GM21360 (cell line): Measurements from ENCODE around the gene MED10.

ENCODE experiments used
- ATAC-seq: cut with Tn5 transposase; IDR thresholded peaks from one replicate; pipeline ENCODE4 v1.9.1; 2021; ENCODE audit warnings: mild to moderate bottlenecking, moderate library complexity; ENCODE audit not compliant: unreplicated experiment

MED10 gene

DNA sequence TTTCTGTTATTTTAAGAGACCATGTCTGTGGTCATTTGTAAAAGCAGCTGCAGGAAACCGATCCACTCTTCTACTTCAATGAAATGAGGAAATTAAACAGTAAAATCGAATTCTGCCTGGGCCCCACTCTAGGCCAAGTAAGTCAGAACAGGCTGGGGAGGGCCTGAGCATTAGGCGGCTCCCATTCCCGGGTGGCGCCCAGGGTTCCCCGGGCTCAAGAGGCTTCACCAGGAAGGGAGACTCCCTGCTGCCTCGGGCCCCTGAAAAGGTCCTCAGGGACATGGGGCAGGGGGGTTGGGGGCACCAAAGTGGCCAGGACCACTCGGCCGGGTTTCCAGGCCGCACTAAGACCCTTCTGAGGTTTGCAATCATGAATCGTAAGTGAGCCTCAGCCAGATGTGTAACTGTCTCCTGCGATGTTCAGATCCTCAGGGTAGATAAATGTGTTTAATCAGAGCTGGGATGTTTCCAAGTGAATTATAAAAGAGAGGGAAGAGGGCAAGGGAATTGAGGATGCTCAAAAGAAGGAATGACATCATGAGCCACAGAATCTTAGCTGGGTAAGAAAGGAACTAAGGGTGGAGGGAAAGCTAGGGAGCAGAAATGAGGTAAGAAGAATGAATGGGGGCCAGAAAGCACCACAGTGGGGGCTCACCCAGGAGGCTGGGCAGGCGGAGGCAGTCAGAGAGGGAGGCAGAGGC lies 24.6 kb downstream of the MED10 start:
- ATAC-seq: no peak

DNA sequence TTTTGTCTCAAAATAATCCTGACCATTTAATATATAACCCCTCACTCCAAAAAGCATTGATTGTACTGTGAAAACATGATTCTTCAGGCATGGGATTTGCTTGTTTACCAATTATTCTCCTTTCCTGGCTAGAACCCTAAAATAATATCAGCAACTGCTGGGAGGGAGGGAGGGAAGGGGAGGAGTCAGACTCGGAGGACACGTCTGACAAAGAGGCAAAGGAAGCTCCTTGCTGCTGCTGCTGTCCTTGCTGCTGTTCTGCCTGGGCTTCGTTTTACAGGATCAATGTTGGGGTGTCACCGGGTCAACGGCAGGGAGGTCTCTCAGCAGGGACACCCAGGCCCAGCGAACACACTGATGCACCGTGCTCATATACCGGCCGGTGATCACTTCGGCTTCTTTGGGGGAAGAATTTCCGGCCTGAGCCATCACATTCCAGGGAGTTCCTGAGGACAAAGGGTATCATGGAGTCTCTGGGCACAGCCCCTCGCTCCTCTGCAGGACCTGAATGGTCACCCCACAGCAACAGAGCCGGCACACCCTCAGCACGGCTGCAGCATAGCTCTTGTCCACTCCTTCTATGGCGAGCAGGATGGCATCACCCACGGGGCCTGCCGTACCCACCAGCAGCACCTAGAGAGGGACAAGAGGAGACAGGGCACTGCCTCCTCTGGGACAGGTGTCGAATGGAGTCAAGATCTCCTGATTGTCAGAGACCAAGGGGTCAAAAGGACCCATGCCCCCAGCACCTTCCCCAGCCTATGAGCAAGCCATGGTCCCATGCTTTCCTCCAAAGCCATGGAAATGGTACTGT lies 27.9 kb downstream of the MED10 start:
- no peak for ATAC-seq

DNA sequence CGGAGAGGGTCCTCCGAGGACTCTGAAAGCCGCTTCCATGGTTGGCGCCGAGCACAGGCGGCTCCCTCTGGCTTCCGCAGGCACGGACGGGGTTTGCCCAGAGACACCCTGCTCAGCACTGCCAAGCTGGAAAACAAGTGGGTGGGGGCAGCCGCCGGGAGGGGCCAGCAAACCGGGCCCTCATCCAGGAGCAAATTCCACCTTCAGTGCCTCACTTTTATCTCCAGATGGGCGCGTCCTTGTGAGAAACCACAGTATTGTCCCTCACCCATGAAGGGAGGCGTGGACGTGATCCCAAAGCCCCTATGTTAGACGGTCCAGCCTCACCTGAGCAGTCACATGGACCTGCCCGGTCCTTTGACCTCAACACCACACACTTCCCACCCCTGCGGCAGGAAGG lies 29.0 kb downstream of the MED10 start:
- ATAC-seq: no peak

DNA sequence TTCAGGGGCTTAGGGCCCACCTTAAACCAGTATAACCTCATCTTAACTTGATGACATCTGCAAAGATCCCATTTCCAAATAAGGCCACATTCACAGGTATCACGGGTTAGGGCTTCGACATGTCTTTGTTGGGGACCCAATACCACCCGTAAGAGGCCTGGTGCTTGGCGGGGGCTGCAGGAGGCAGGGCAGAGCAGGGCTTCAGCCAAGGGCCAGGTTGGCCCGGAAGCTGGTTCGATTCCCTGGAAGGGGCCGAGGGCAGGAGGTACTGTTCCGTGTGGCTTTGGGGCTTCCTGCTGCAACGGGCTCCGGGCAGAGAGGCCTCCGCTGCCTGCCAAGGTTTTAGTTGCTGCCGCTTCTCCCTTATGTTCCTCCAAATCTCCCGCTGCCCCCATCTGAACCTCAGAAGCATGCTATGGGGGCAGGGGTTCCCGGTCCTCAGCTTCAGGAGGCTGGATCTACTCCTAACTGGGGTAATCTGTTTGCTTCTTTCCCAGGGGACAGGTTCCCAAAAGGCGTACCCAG lies 29.8 kb downstream of the MED10 start:
- no peak for ATAC-seq

- ATAC-seq: no peak
These were observed 30.7 kb downstream of the MED10 start for GRCh38 chr5:6347673-6348072.

DNA sequence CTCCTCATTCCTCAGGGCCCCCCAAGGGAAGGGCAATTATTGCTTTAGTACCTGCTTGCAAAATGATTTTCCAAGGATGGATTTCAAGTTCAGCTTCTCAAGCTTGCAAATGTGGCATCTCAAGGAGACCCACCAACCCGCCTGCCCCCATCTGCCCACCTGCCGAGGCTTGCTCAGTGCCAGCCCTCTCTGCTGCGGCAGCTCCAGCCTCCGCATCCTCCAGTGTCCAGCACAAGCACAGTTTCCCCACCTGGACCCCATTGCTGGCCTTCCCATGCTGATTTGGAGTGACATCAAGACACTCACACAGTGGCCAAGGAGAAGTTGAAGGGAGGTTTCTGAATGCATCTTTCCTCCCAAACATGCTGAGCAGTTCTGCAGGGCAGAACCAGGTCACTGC lies 31.2 kb downstream of the MED10 start:
- ATAC-seq: no peak

- ATAC-seq: no peak
These were observed 33.8 kb downstream of the MED10 start for GRCh38 chr5:6344593-6344989.

DNA sequence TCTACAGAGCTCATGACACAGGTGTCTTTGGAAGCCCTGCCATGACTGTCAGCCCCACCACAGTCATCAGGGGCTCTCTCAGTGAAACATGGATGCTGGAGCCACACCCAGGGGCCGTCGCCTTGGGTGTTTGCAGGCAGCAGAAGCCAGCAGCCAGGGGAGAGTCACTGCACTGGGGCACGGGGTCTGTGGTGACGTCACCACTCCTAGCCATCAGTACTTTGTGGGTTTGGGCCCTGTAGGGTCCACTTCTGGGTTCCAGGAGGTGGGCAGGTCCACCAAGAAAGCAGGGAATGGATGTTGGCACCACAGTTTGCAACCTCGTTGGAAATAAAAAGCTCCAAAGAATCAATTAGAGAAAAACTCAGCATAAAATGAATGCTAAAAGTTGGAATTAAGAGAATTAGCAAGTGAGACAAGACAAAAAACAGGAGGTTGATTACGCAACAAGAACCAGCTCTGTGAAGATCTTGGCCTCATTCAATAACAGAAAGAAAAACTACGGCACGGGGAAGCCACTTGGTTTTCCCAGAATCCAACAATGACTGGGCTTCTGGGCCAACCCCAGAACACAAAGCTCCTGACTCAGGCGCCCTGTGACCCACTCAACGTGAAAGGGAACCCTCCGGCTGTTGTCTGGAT lies 34.3 kb downstream of the MED10 start:
- no peak for ATAC-seq

DNA sequence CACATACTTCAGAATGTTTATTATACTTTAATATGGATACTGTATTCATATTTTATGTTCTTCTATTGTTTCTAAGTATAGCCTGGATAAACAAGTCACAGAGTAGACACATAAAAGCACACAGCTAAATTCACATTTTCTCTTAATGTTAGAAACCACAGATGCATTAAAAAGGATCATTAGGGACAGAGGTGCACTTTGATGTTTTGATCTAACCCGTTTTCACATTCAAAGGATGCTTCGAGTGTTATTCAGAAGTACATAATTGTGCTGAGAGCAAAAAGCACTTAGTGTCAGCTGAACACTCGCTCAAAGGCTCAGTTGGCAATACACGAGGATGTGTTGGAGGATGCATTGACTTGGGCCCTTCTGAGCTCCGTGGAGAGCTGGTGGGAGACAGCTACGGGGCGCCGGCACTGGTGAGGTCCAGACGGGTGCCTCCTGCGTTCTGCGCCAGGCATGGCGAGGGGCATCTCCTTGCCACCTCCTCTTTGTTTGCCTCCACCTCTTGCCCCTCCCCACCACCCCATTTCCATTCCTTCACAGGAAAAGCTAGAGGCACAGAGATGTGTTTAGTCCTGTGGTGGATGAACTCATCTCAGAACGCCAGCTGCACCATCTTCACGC lies 35.5 kb downstream of the MED10 start:
- ATAC-seq: no peak

GRCh38 chr5:6340100-6340499 lies 38.2 kb downstream of the MED10 start:
- ATAC-seq: no peak

DNA sequence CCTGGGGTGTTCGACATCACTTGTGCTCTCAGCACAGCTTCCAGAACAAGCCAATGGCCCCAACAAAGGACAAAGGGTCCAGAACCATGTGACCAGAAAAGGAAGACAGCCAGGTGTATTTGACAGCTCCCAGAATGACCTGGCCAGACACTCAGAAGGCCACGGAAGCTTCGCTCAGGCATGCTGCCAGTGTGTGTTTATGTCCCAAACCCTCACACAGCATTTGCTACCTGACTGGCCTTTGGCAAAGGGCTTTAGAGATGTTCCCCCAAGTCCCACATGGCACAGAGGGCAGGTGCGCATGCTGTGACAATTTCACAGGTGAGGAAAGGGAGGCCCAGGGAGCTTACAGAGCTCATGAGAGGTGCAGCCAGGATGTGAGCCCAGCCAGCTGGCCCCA lies 39.5 kb downstream of the MED10 start:
- no peak for ATAC-seq

- ATAC-seq: no peak
These were observed 40.2 kb downstream of the MED10 start for GRCh38 chr5:6338135-6338534.

DNA sequence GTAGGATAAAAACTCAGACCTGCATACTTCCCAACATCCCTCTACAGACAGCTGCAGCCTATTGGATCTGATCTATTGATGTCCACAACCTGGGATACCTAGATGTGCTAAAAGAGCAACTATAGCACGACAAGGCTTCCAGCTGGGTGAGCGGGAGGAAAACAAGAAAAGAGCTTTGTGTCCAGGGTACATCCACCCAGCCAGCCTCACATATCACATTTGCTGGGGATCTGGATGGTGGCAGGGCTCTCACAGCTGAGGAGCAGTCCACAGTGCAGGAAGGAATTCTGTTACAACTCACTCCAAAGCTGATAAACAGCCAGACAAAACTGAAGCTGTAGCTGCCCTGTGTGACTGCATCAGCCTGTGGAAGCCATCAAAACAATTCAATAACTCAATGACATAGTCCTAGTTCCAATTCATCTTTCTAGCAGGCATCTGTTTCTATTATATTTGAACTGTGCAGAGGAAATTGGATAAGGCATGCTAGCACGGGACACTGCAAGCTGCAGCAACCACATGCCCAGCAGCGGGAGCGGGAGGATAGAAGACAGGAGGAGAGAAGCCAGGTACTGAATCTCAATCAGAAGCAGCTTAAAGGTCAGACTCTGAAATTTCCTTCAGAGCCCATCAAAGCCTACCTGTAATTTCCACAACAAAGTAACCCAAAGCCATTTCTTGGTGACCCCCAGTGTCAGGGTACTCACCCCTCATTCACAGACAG lies 45.0 kb downstream of the MED10 start:
- no peak for ATAC-seq

- no peak for ATAC-seq
These were observed 50.2 kb downstream of the MED10 start for GRCh38 chr5:6328173-6328572.

DNA sequence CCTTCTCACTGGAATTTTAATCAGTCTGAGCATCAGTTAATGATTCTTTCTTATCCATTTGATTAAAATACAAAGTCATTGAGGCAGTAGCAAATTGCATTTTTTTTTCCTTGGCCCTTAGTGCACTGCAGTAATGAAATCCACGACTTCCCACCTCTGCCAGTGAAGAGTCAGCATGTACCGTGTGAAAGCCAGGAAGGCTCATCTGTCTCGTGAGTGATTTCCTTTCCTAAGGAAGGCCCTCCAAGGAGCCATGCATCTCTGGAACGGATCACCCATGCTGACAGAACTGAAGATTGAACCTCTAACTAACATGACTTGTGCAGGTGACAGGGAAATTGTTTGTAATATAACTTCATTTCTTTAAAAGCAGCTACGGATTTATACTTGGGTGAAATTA lies 51.6 kb downstream of the MED10 start:
- ATAC-seq: no peak

DNA sequence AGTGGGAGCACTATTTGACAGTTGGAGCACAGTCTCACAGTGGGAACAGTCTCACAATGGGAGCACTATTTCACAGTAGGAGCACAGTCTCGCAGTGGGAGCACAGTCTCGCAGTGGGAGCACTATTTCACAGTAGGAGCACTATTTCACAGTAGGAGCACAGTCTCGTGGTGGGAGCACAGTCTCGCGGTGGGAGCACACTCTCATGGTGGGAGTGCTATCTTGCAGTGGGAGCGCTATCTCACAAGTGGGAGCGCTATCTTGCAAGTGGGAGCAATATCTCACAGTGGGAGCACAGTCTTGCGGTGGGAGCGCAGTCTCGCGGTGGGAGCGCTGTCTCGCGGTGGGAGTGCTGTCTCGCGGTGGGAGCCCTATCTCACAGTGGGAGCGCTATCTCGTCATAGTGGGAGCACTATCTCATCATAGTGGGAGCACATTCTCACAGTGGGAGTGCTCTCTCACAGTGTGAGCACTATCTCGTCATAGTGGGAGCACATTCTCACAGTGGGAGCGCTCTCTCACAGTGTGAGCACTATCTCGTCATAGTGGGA lies 56.1 kb downstream of the MED10 start:
- no peak for ATAC-seq
